H9 (cell line): ENCODE results near the gene TNC. TPM values are rescaled to one million over a fixed set of nuclear protein-coding genes. Genes with fewer than 3 reads are reported as not detected.

Source experiments
- DNase-seq: peaks from one replicate; pipeline ENCODE4 v3.0.0-alpha.2; 2017
- H2AFZ ChIP-seq: one replicate; pipeline ENCODE4 v1.6.1; 2013; ENCODE audit warnings: mild to moderate bottlenecking, low read length, control low read depth, moderate library complexity
- H2AK5ac ChIP-seq: 2 replicates; pipeline ENCODE4 v1.6.1; 2013; ENCODE audit warnings: low read length, control low read depth, mixed read lengths; ENCODE audit not compliant: insufficient read length
- H2BK120ac ChIP-seq: one replicate; pipeline ENCODE4 v1.6.1; 2013; ENCODE audit warnings: low read depth, mild to moderate bottlenecking, low read length, control low read depth, inconsistent platforms; ENCODE audit not compliant: poor library complexity, severe bottlenecking
- H2BK12ac ChIP-seq: 2 replicates; pipeline ENCODE4 v1.6.1; 2013; ENCODE audit warnings: low read length, control low read depth, mixed read lengths, low read depth; ENCODE audit not compliant: insufficient read length
- H2BK15ac ChIP-seq: 2 replicates; pipeline ENCODE4 v1.6.1; 2013; ENCODE audit warnings: low read depth, low read length, control low read depth
- H2BK20ac ChIP-seq: one replicate; pipeline ENCODE4 v1.6.1; 2013; ENCODE audit warnings: low read depth, mild to moderate bottlenecking, low read length, control low read depth, inconsistent platforms; ENCODE audit not compliant: poor library complexity, severe bottlenecking
- H2BK5ac ChIP-seq: 2 replicates; pipeline ENCODE4 v1.6.1; 2013; ENCODE audit warnings: low read length, control low read depth, mixed read lengths; ENCODE audit not compliant: insufficient read length
- H3K14ac ChIP-seq: 2 replicates; pipeline ENCODE4 v1.6.1; 2013; ENCODE audit warnings: low read length, control low read depth; ENCODE audit not compliant: insufficient read depth
- H3K18ac ChIP-seq: 2 replicates; pipeline ENCODE4 v1.6.1; 2013; ENCODE audit warnings: low read depth, mild to moderate bottlenecking, mixed read lengths, low read length, control low read depth; ENCODE audit not compliant: insufficient read length
- H3K23ac ChIP-seq: 2 replicates; pipeline ENCODE4 v1.6.1; 2013; ENCODE audit warnings: low read length, control low read depth, mixed read lengths, low read depth; ENCODE audit not compliant: insufficient read length
- H3K23me2 ChIP-seq: 2 replicates; pipeline ENCODE4 v1.6.1; 2013; ENCODE audit warnings: low read depth, mild to moderate bottlenecking, mixed read lengths, low read length, control low read depth; ENCODE audit not compliant: insufficient read length, poor library complexity, severe bottlenecking
- H3K27ac ChIP-seq: 2 replicates; pipeline ENCODE4 v1.5.1; 2013; ENCODE audit warnings: low read length, control low read depth, mixed read lengths, low read depth; ENCODE audit not compliant: insufficient read length
- H3K27me3 ChIP-seq: 2 replicates; pipeline ENCODE4 v1.6.1; 2013; ENCODE audit warnings: low read length, control low read depth, inconsistent platforms; ENCODE audit not compliant: insufficient read depth
- H3K4ac ChIP-seq: 2 replicates; pipeline ENCODE4 v1.6.1; 2013; ENCODE audit warnings: low read depth, mild to moderate bottlenecking, control low read depth, inconsistent platforms, low read length, moderate library complexity
- H3K4me1 ChIP-seq: 2 replicates; pipeline ENCODE4 v1.6.1; 2013; ENCODE audit warnings: low read length, control low read depth, inconsistent platforms; ENCODE audit not compliant: insufficient read depth
- H3K4me2 ChIP-seq: 2 replicates; pipeline ENCODE4 v1.6.1; 2013; ENCODE audit warnings: low read length, control low read depth, mixed read lengths; ENCODE audit not compliant: insufficient read length, insufficient read depth
- H3K56ac ChIP-seq: 2 replicates; pipeline ENCODE4 v1.6.1; 2013; ENCODE audit warnings: low read depth, mild to moderate bottlenecking, mixed read lengths, low read length, control low read depth; ENCODE audit not compliant: insufficient read length
- H3K79me1 ChIP-seq: 2 replicates; pipeline ENCODE4 v1.6.1; 2013; ENCODE audit warnings: low read depth, mild to moderate bottlenecking, moderate library complexity, low read length, control low read depth, inconsistent platforms; ENCODE audit not compliant: insufficient read depth, poor library complexity, severe bottlenecking
- H3K79me2 ChIP-seq: 2 replicates; pipeline ENCODE4 v1.6.1; 2013; ENCODE audit warnings: low read length, control low read depth, inconsistent platforms; ENCODE audit not compliant: insufficient read depth
- H3K9ac ChIP-seq: 2 replicates; pipeline ENCODE4 v1.6.1; 2013; ENCODE audit warnings: low read length, control low read depth, mixed read lengths; ENCODE audit not compliant: insufficient read length; ENCODE audit errors: extremely low read depth
- H3K9me3 ChIP-seq: one replicate; pipeline ENCODE4 v1.6.1; 2013; ENCODE audit warnings: low read depth, low read length, inconsistent platforms; ENCODE audit not compliant: control insufficient read depth
- H3T11ph ChIP-seq: one replicate; pipeline ENCODE4 v1.6.1; 2013; ENCODE audit warnings: mild to moderate bottlenecking, low read length, control low read depth, inconsistent platforms
- H4K20me1 ChIP-seq: one replicate; pipeline ENCODE4 v1.6.1; 2013; ENCODE audit not compliant: control insufficient read depth, insufficient read length, insufficient read depth
- H4K5ac ChIP-seq: 2 replicates; pipeline ENCODE4 v1.6.1; 2013; ENCODE audit warnings: low read depth, mild to moderate bottlenecking, mixed read lengths, low read length, control low read depth; ENCODE audit not compliant: insufficient read length
- H4K8ac ChIP-seq: replicated peaks from 2 replicates; pipeline ENCODE4 v1.6.1; 2013; ENCODE audit warnings: low read length, control low read depth, mixed read lengths, low read depth; ENCODE audit not compliant: insufficient read length
- H4K91ac ChIP-seq: 2 replicates; pipeline ENCODE4 v1.6.1; 2013; ENCODE audit warnings: low read depth, mild to moderate bottlenecking, moderate library complexity, mixed read lengths, low read length, control low read depth; ENCODE audit not compliant: insufficient read length
- H3K27ac Mint-ChIP-seq, 3 experiments: 2 replicates in 2 of 3; 3 replicates in 1 of 3; pipeline ENCODE4 v1.8.0; 2020 to 2021; ENCODE audit warnings: mixed read lengths in 3 of 3, mild to moderate bottlenecking in 1 of 3, moderate library complexity in 1 of 3
- H3K27me3 Mint-ChIP-seq: 2 replicates; pipeline ENCODE4 v1.8.0; 2021; ENCODE audit warnings: low read depth, mild to moderate bottlenecking, moderate library complexity, mixed read lengths
- H3K36me3 Mint-ChIP-seq, 3 experiments: 2 replicates in 2 of 3; 3 replicates in 1 of 3; pipeline ENCODE4 v1.8.0; 2020 to 2021; ENCODE audit warnings: low read depth in 3 of 3, mixed read lengths in 3 of 3; ENCODE audit not compliant: insufficient read depth in 1 of 3
- H3K4me1 Mint-ChIP-seq, 2 experiments: 2 replicates each; pipeline ENCODE4 v1.8.0; 2020; ENCODE audit warnings: mixed read lengths in 2 of 2
- H3K4me3 Mint-ChIP-seq, 2 experiments: 2 replicates in 1 of 2; 3 replicates in 1 of 2; pipeline ENCODE4 v1.8.0; 2020 to 2021; ENCODE audit warnings: mild to moderate bottlenecking in 2 of 2, mixed read lengths in 2 of 2, moderate library complexity in 1 of 2
- H3K9me3 Mint-ChIP-seq, 2 experiments: 2 replicates in 1 of 2; 3 replicates in 1 of 2; pipeline ENCODE4 v1.8.0; 2020; ENCODE audit warnings: mild to moderate bottlenecking in 2 of 2, mixed read lengths in 2 of 2, moderate library complexity in 1 of 2
- WGBS: extraction: QIAGEN DNeasy Blood & Tissue Kit; methylation state at CpG from one replicate; pipeline ENCODE4 v1.1.7; 2013; ENCODE audit warnings: missing lambda C conversion rate, low lambda C conversion rate, mixed read lengths; ENCODE audit not compliant: insufficient read length; ENCODE audit errors: extremely low coverage; 5-methylcytosine and 5-hydroxymethylcytosine counted together
- total RNA-seq: library from RNA; stranded (reverse); gene quantifications from 2 replicates; pipeline ENCODE4 v1.2.1, GENCODE V29; 2021
- TF ChIP-seq, protein P1 (sequence below): fragments of 200-600 bp; sonication (generic); conservative IDR thresholded peaks from 3 replicates; pipeline ENCODE4 v1.8.0; 2021; ENCODE audit warnings: antibody characterized with exemption, mild to moderate bottlenecking

The TNC gene
- total RNA-seq, 1 experiment from 2014 or later = 0.63 TPM

DNA sequence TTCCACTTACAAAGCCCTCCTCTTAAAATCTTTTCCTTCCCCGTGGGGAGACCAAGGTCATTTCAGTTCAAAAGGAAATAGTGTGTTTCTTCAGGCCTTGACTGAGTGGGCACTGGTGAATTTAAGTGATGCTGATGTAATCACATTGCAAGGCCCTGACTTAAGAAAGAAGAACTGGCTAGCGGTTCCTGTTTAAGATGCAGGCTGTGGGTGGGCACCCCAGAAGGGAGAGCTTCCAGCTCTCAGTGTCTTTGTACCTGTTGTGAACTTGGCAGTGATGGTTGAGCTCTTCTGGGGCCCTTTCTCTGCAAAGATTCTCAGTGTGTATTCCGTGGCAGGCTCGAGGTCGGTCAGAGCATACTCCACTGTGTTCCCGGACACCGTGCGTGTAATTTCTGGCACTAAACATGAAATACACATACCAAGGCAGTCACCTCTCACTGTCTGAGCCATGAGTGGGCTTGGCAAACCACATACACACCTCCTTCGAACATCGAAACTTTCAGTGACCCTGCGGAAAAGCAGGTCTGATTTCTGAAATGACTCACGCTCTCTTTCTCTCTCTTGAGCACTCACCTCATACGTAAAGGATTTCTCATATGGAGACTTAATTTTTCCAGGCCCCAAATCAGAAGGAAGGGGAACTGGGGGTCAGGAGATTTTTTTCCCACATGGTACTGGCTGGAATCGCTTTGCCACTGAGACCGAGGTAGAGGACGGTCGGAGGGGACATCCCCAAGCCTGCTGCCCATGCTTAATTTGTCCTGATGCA is 81.9 kb downstream of the TNC start:
- no peaks in the 10 kb centered on the region for H3K36me3 Mint-ChIP-seq
- Histone ChIP-seq H3K4me2 (no peak overlapping the region), H2BK15ac (no peak overlapping the region), H4K8ac (no peak overlapping the region), H3K79me1 (no peaks in the 10 kb centered on the region), H3K14ac (peak overlapping the region; percentile 39; the same call in 1 of the 2 replicates), H3K9ac (no peak overlapping the region), H3K27ac (no peak overlapping the region), H2BK5ac (no peak overlapping the region), H4K5ac (no peak overlapping the region), H2AK5ac (no peak overlapping the region), H3K23ac (no peak overlapping the region), H3K4me1 (no peaks in the 10 kb centered on the region), H3K9me3 (no peaks in the 10 kb centered on the region), H3K18ac (no peak overlapping the region), H3T11ph (no peak overlapping the region), H4K91ac (no peak overlapping the region), H2AFZ (no peak overlapping the region), H3K56ac (no peak overlapping the region), H2BK120ac (no peak overlapping the region), H2BK12ac (no peak overlapping the region), H3K23me2 (no peaks in the 10 kb centered on the region), H3K79me2 (no peaks in the 10 kb centered on the region), H2BK20ac (no peak overlapping the region), H4K20me1 (no peaks in the 10 kb centered on the region), H3K27me3 (no peaks in the 10 kb centered on the region), H3K4ac (no peak overlapping the region)
- no CpG with 5 or more reads among the region's 17 CpGs for WGBS
- no peak for DNase-seq
- no peak overlapping the region for H3K4me3 Mint-ChIP-seq
- no peaks in the 10 kb centered on the region for H3K4me1 Mint-ChIP-seq
- H3K27me3 Mint-ChIP-seq = peaks cover 32% of the 10 kb centered on the region
- peak overlapping the region in 1 of 3 experiments; percentile 20; a peak in 1 of 7 replicates for H3K27ac Mint-ChIP-seq
- H3K9me3 Mint-ChIP-seq = no peaks in the 10 kb centered on the region
- TF ChIP-seq, protein P1, sequence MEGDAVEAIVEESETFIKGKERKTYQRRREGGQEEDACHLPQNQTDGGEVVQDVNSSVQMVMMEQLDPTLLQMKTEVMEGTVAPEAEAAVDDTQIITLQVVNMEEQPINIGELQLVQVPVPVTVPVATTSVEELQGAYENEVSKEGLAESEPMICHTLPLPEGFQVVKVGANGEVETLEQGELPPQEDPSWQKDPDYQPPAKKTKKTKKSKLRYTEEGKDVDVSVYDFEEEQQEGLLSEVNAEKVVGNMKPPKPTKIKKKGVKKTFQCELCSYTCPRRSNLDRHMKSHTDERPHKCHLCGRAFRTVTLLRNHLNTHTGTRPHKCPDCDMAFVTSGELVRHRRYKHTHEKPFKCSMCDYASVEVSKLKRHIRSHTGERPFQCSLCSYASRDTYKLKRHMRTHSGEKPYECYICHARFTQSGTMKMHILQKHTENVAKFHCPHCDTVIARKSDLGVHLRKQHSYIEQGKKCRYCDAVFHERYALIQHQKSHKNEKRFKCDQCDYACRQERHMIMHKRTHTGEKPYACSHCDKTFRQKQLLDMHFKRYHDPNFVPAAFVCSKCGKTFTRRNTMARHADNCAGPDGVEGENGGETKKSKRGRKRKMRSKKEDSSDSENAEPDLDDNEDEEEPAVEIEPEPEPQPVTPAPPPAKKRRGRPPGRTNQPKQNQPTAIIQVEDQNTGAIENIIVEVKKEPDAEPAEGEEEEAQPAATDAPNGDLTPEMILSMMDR = no peak
